Measurements from ENCODE around the gene UBE2R2. TPM values are rescaled to one million over a fixed set of nuclear protein-coding genes. Genes with fewer than 3 reads are reported as not detected.
"Not testable (repeated sequence)": the region's sequence is repeated elsewhere in the genome, so short reads cannot be mapped to it uniquely, and the experiment has no call there.

The UBE2R2 gene
- polyA plus RNA-seq, 1 donor from 2014 or later, result 45.0 TPM

DNA sequence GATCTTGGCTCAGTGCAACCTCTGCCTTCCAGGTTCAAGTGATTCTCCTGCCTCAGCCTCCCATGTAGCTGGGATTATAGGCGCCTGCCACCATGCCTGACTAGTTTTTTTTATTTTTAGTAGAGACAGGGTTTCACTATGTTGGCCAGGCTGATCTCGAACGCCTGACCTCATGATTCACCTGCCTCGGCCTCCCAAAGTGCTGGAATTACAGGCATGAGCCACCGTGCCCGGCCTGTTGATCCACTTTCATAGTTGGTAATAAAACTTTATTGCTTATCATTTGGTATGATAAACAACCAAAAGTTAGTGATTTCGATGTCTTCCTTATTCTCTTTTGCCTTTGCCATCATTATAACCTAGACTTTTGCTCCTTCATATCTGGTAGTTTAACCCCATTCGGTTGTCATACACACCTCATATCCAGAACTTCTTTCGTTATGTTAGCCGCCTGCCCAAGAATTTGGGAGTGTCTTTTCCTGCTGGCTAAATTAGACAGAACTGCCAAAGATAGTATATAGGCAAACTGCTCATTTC lies 45.0 kb downstream of the UBE2R2 start:
- no peaks in the 10 kb centered on the region for H3K9me2 ChIP-seq (ENCODE audit: insufficient read depth, low read length)
- no peaks in the 10 kb centered on the region for H3K36me3 ChIP-seq (ENCODE audit: insufficient read depth, low read length)
- peaks cover 64% of the 10 kb centered on the region for H3K79me2 ChIP-seq (replicated peaks; ENCODE audit: insufficient read depth, low read length)
- no peaks in the 10 kb centered on the region for H3K9me3 ChIP-seq (ENCODE audit: low read length)
- no peak overlapping the region for H2AFZ ChIP-seq (ENCODE audit: low read depth, low read length)
- no peaks in the 10 kb centered on the region for H3K27me3 ChIP-seq (ENCODE audit: insufficient read depth, low read depth, low read length)
- no peaks in the 10 kb centered on the region for H3F3A ChIP-seq (ENCODE audit: insufficient read depth, low read length, poor library complexity, severe bottlenecking)
- no peak overlapping the region for H3K27ac ChIP-seq (ENCODE audit: low read length)
- no peak overlapping the region for H3K9ac ChIP-seq (ENCODE audit: low read length)
- H3K4me2 ChIP-seq (ENCODE audit: low read length), result no peak overlapping the region
- H4K20me1 ChIP-seq (ENCODE audit: insufficient read depth), result no peaks in the 10 kb centered on the region
- H3K4me3 ChIP-seq (ENCODE audit: low read length), result no peak overlapping the region
- no peak for TF ChIP-seq EZH2 (IDR thresholded peaks at IDR 0.05; ENCODE audit: borderline replicate concordance, insufficient read depth, low read length, poor library complexity, severe bottlenecking)
- no peak for TF ChIP-seq RAD21 (conservative IDR thresholded peaks at IDR 0.05)
- TF ChIP-seq, protein P1, sequence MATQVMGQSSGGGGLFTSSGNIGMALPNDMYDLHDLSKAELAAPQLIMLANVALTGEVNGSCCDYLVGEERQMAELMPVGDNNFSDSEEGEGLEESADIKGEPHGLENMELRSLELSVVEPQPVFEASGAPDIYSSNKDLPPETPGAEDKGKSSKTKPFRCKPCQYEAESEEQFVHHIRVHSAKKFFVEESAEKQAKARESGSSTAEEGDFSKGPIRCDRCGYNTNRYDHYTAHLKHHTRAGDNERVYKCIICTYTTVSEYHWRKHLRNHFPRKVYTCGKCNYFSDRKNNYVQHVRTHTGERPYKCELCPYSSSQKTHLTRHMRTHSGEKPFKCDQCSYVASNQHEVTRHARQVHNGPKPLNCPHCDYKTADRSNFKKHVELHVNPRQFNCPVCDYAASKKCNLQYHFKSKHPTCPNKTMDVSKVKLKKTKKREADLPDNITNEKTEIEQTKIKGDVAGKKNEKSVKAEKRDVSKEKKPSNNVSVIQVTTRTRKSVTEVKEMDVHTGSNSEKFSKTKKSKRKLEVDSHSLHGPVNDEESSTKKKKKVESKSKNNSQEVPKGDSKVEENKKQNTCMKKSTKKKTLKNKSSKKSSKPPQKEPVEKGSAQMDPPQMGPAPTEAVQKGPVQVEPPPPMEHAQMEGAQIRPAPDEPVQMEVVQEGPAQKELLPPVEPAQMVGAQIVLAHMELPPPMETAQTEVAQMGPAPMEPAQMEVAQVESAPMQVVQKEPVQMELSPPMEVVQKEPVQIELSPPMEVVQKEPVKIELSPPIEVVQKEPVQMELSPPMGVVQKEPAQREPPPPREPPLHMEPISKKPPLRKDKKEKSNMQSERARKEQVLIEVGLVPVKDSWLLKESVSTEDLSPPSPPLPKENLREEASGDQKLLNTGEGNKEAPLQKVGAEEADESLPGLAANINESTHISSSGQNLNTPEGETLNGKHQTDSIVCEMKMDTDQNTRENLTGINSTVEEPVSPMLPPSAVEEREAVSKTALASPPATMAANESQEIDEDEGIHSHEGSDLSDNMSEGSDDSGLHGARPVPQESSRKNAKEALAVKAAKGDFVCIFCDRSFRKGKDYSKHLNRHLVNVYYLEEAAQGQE (IDR thresholded peaks at IDR 0.05; ENCODE audit: borderline replicate concordance), result no peak
- TF ChIP-seq MXI1 (conservative IDR thresholded peaks at IDR 0.05; ENCODE audit: poor library complexity, severe bottlenecking), result no peak
- TF ChIP-seq, protein P2, sequence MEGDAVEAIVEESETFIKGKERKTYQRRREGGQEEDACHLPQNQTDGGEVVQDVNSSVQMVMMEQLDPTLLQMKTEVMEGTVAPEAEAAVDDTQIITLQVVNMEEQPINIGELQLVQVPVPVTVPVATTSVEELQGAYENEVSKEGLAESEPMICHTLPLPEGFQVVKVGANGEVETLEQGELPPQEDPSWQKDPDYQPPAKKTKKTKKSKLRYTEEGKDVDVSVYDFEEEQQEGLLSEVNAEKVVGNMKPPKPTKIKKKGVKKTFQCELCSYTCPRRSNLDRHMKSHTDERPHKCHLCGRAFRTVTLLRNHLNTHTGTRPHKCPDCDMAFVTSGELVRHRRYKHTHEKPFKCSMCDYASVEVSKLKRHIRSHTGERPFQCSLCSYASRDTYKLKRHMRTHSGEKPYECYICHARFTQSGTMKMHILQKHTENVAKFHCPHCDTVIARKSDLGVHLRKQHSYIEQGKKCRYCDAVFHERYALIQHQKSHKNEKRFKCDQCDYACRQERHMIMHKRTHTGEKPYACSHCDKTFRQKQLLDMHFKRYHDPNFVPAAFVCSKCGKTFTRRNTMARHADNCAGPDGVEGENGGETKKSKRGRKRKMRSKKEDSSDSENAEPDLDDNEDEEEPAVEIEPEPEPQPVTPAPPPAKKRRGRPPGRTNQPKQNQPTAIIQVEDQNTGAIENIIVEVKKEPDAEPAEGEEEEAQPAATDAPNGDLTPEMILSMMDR (IDR thresholded peaks at IDR 0.05; ENCODE audit: poor library complexity, severe bottlenecking), result no peak
- TF ChIP-seq TAF1 (IDR thresholded peaks at IDR 0.05; ENCODE audit: low read depth), result no peak
- TF ChIP-seq POLR2AphosphoS5 (IDR thresholded peaks at IDR 0.05), result no peak

DNA sequence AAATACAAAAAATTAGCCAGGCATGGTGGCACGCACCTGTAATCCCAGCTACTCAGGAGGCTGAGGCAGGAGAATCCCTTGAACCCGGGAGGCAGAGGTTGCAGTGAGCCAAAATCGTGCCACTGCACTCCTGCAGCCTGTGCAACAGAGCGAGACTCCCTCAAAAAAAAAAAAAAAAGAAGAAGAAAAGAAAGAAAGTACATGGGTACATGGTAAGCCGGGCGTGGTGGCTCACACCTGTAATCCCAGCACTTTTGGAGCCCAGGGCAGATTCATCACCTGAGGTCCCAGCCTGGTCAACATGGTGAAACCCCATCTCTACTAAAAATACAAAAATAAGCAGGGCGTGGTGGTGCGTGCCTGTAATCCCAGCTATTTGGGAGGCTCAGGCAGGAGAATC lies 46.1 kb downstream of the UBE2R2 start:
- not testable (repeated sequence) for H3K36me3 ChIP-seq (ENCODE audit: insufficient read depth, low read length); H3F3A ChIP-seq (ENCODE audit: insufficient read depth, low read length, poor library complexity, severe bottlenecking); H3K4me2 ChIP-seq (ENCODE audit: low read length); H2AFZ ChIP-seq (ENCODE audit: low read depth, low read length); H3K9me2 ChIP-seq (ENCODE audit: insufficient read depth, low read length); H4K20me1 ChIP-seq (ENCODE audit: insufficient read depth); H3K27ac ChIP-seq (ENCODE audit: low read length); H3K9me3 ChIP-seq (ENCODE audit: low read length); H3K9ac ChIP-seq (ENCODE audit: low read length); H3K27me3 ChIP-seq (ENCODE audit: insufficient read depth, low read depth, low read length); H3K4me3 ChIP-seq (ENCODE audit: low read length)
- H3K79me2 ChIP-seq (replicated peaks; ENCODE audit: insufficient read depth, low read length), result peaks cover 60% of the 10 kb centered on the region

DNA sequence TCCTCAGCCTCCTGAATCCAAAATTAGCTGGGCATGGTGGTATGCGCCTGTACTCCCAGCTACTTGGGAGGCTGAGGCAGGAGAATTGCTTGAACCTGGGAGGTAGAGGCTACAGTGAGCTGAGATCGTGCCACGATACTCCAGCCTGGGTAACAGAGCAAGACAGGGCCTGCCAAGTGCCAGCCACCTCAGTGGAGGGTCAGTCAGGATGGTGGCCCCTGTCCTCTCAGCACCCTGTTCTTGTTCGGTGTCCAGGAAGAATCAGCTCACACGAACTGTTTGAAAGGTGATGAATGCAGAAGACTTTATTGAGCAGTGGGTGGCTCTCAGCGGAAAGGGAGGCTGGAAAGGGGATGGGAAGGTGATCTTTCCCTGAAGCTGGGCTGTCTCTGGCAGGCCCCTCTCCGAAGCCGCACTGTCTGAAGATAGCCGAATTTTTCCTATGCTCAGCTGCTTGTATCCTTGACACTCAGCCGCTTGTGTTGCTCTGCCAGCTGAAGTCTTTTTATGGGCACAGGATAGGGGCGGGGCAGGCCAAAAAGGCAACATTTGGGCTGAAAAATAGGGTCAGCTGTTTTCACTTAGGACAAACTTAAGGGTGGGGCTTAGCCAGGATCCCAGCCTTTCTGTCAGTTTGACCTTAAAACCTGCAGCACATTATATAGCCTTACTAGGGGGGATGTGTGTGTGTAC lies 50.9 kb downstream of the UBE2R2 start:
- no peak overlapping the region for H3K27ac ChIP-seq (ENCODE audit: low read length)
- TF ChIP-seq, protein P2 (IDR thresholded peaks at IDR 0.05; ENCODE audit: poor library complexity, severe bottlenecking), result no peak
- no peaks in the 10 kb centered on the region for H3K9me3 ChIP-seq (ENCODE audit: low read length)
- no peak overlapping the region for H3K4me3 ChIP-seq (ENCODE audit: low read length)
- H3K4me2 ChIP-seq (ENCODE audit: low read length), result no peak overlapping the region
- H3K27me3 ChIP-seq (ENCODE audit: insufficient read depth, low read depth, low read length), result no peaks in the 10 kb centered on the region
- H3K36me3 ChIP-seq (ENCODE audit: insufficient read depth, low read length), result no peaks in the 10 kb centered on the region
- peaks cover 2% of the 10 kb centered on the region for H3F3A ChIP-seq (ENCODE audit: insufficient read depth, low read length, poor library complexity, severe bottlenecking)
- H3K9me2 ChIP-seq (ENCODE audit: insufficient read depth, low read length), result no peaks in the 10 kb centered on the region
- no peak overlapping the region for H2AFZ ChIP-seq (ENCODE audit: low read depth, low read length)
- no peaks in the 10 kb centered on the region for H4K20me1 ChIP-seq (ENCODE audit: insufficient read depth)
- peaks cover 68% of the 10 kb centered on the region for H3K79me2 ChIP-seq (replicated peaks; ENCODE audit: insufficient read depth, low read length)
- H3K9ac ChIP-seq (ENCODE audit: low read length), result no peak overlapping the region

Measured in neural cell (in vitro differentiated cells).